ENCODE measurements around the gene FAT1. TPM values are rescaled to one million over a fixed set of nuclear protein-coding genes. Genes with fewer than 3 reads are reported as not detected.

Gene FAT1
- total RNA-seq, 2 donors from 2014 or later: 291 to 299 TPM

GRCh38 chr4:186704057-186704456, 19.6 kb downstream of the FAT1 start:
- DNase-seq (peak in 1 of 2 donors; percentile 58), ATAC-seq (peak; percentile 52)
- intact Hi-C loops (cut with DNase I, micrococcal nuclease): no loop called here

- ATAC-seq (no peak), DNase-seq (no peak)
- intact Hi-C loops (cut with DNase I, micrococcal nuclease): no loop called here
These were observed 20.1 kb downstream of the FAT1 start for GRCh38 chr4:186703510-186703909.

- ATAC-seq (no peak), DNase-seq (no peak)
- intact Hi-C loops (cut with DNase I, micrococcal nuclease): no loop called here
These were observed 20.7 kb downstream of the FAT1 start for GRCh38 chr4:186702940-186703339.

- DNase-seq (no peak), ATAC-seq (no peak)
- intact Hi-C loops (cut with DNase I, micrococcal nuclease): no loop called here
These were observed 21.4 kb downstream of the FAT1 start for GRCh38 chr4:186702297-186702696.

GRCh38 chr4:186701788-186702187, 21.9 kb downstream of the FAT1 start:
- DNase-seq (no peak), ATAC-seq (no peak)
- intact Hi-C loops (cut with DNase I, micrococcal nuclease): no loop called here

- peak; percentile 38 for ATAC-seq
- intact Hi-C loops (cut with DNase I, micrococcal nuclease): no loop called here
- peak in 1 of 2 donors; percentile 46 for DNase-seq
These were observed 22.4 kb downstream of the FAT1 start for GRCh38 chr4:186701273-186701672.

GRCh38 chr4:186700746-186701145, 22.9 kb downstream of the FAT1 start:
- intact Hi-C loops (cut with DNase I, micrococcal nuclease): no loop called here
- ATAC-seq: no peak
- DNase-seq: no peak

- intact Hi-C loops (cut with DNase I, micrococcal nuclease): no loop called here
- DNase-seq (no peak), ATAC-seq (no peak)
These were observed 23.7 kb downstream of the FAT1 start for GRCh38 chr4:186699881-186700397.

- ATAC-seq: peak; percentile 50
- no peak for DNase-seq
- intact Hi-C loops (cut with DNase I, micrococcal nuclease): no loop called here
These were observed 24.4 kb downstream of the FAT1 start for GRCh38 chr4:186699298-186699697.

- no peak for ATAC-seq
- intact Hi-C loops (cut with DNase I, micrococcal nuclease): no loop called here
- DNase-seq: no peak
These were observed 25.1 kb downstream of the FAT1 start for GRCh38 chr4:186698525-186698924.

- intact Hi-C loops (cut with DNase I, micrococcal nuclease): no loop called here
- ATAC-seq: no peak
- no peak for DNase-seq
These were observed 25.6 kb downstream of the FAT1 start for GRCh38 chr4:186698028-186698427.

- DNase-seq (no peak), ATAC-seq (no peak)
- intact Hi-C loops (cut with DNase I, micrococcal nuclease): no loop called here
These were observed 28.3 kb downstream of the FAT1 start for GRCh38 chr4:186695392-186695791.

GRCh38 chr4:186693894-186694293, 29.8 kb downstream of the FAT1 start:
- no peak for ATAC-seq
- DNase-seq: no peak
- intact Hi-C loops (cut with DNase I, micrococcal nuclease): no loop called here

- DNase-seq (peak; percentile 66 to 75), ATAC-seq (peak; percentile 85)
- intact Hi-C loops (cut with DNase I, micrococcal nuclease): no loop called here
These were observed 30.4 kb downstream of the FAT1 start for GRCh38 chr4:186693159-186693815.

- ATAC-seq (no peak), DNase-seq (no peak)
- intact Hi-C loops (cut with DNase I, micrococcal nuclease): no loop called here
These were observed 32.3 kb downstream of the FAT1 start for GRCh38 chr4:186691396-186691795.

GRCh38 chr4:186689476-186689875, 34.2 kb downstream of the FAT1 start:
- ATAC-seq: no peak
- intact Hi-C loops (cut with DNase I, micrococcal nuclease): no loop called here
- DNase-seq: no peak

GRCh38 chr4:186688150-186688943, 35.3 kb downstream of the FAT1 start:
- ATAC-seq: peak; percentile 29

GRCh38 chr4:186687265-186687664, 36.4 kb downstream of the FAT1 start:
- no peak for DNase-seq
- no peak for ATAC-seq
- intact Hi-C loops (cut with DNase I, micrococcal nuclease): no loop called here

More at GRCh38 chr4:186688150-186688943, 35.3 kb downstream of the FAT1 start:
- intact Hi-C loops (cut with DNase I, micrococcal nuclease): no loop called here
- no peak for DNase-seq

GRCh38 chr4:186685767-186686183, 37.9 kb downstream of the FAT1 start:
- ATAC-seq: peak; percentile 79
- intact Hi-C loops (cut with DNase I, micrococcal nuclease): no loop called here
- DNase-seq: no peak

GRCh38 chr4:186684889-186685309, 38.8 kb downstream of the FAT1 start:
- peak; percentile 47 for ATAC-seq
- intact Hi-C loops (cut with DNase I, micrococcal nuclease): no loop called here
- no peak for DNase-seq

All from left colon (tissue), 2 donors.